SU-DHL-6 (cell line): ENCODE measurements around the gene FOXF1.

Experiments
- H2AFZ ChIP-seq: fragments of 200-600 bp; sonication (generic); 2 replicates; pipeline ENCODE4 v1.6.1; 2014; ENCODE audit warnings: low read depth, mild to moderate bottlenecking, moderate library complexity, mixed read lengths, antibody characterized with exemption, low read length; ENCODE audit not compliant: severe bottlenecking
- H3F3A ChIP-seq: fragments of 200-600 bp; shearing (Covaris generic); 2 replicates; pipeline ENCODE4 v1.6.0; 2016; ENCODE audit warnings: antibody characterized with exemption, mild to moderate bottlenecking; ENCODE audit not compliant: insufficient read depth
- H3K27ac ChIP-seq: fragments of 200-600 bp; sonication (generic); 2 replicates; pipeline ENCODE4 v1.5.1; 2016; ENCODE audit warnings: low read depth, mild to moderate bottlenecking, low read length, moderate library complexity, mixed read lengths
- H3K27me3 ChIP-seq: fragments of 200-600 bp; sonication (generic), shearing (Covaris generic); 2 replicates; pipeline ENCODE4 v1.6.0; 2014; ENCODE audit warnings: mild to moderate bottlenecking, low read length
- H3K36me3 ChIP-seq: fragments of 200-600 bp; sonication (generic); 2 replicates; pipeline ENCODE4 v1.6.1; 2014; ENCODE audit warnings: mild to moderate bottlenecking, low read length, mixed read lengths
- H3K4me2 ChIP-seq: fragments of 300-600, 200-600 bp; shearing (Covaris generic), sonication (generic); 2 replicates; pipeline ENCODE4 v1.6.0; 2014; ENCODE audit warnings: low read length, low read depth, mild to moderate bottlenecking; ENCODE audit not compliant: poor library complexity, severe bottlenecking
- H3K4me3 ChIP-seq: fragments of 200-600 bp; sonication (generic); 2 replicates; pipeline ENCODE4 v1.5.1; 2014; ENCODE audit warnings: antibody characterized with exemption, low read length, mild to moderate bottlenecking, mixed read lengths; ENCODE audit not compliant: insufficient read depth, poor library complexity, severe bottlenecking
- H3K79me2 ChIP-seq: fragments of 200-600 bp; sonication (generic); 2 replicates; pipeline ENCODE4 v1.6.1; 2014; ENCODE audit warnings: mild to moderate bottlenecking, low read length, moderate library complexity; ENCODE audit not compliant: insufficient read depth
- H3K9ac ChIP-seq: fragments of 200-600 bp; sonication (generic); 2 replicates; pipeline ENCODE4 v1.7.0; 2014; ENCODE audit warnings: mild to moderate bottlenecking, low read length
- H3K9me2 ChIP-seq: fragments of 200-600 bp; sonication (generic); replicated peaks from 2 replicates; pipeline ENCODE4 v1.6.1; 2014; ENCODE audit warnings: low read length; ENCODE audit not compliant: insufficient read depth
- H3K9me3 ChIP-seq: fragments of 200-600 bp; sonication (generic); 2 replicates; pipeline ENCODE4 v1.6.1; 2014; ENCODE audit warnings: low read length, mixed read lengths; ENCODE audit not compliant: insufficient read depth
- H4K20me1 ChIP-seq: fragments of 200-600 bp; sonication (generic); 2 replicates; pipeline ENCODE4 v1.6.1; 2014; ENCODE audit warnings: low read depth, mild to moderate bottlenecking, antibody characterized with exemption, low read length, moderate library complexity, mixed read lengths
- EZH2phosphoT487 ChIP-seq: fragments of 200-600 bp; sonication (generic), shearing (Covaris generic); conservative IDR thresholded peaks from 2 replicates; pipeline ENCODE4 v1.6.1; 2018; ENCODE audit warnings: mild to moderate bottlenecking, antibody characterized with exemption, low read length, moderate library complexity, mixed read lengths
- TF ChIP-seq, protein P1 (sequence below): fragments of 200-600 bp; sonication (generic); IDR thresholded peaks from one replicate; pipeline ENCODE4 v1.5.1; 2017; ENCODE audit warnings: antibody characterized with exemption, mild to moderate bottlenecking, low read length, moderate library complexity; ENCODE audit not compliant: insufficient read depth, poor library complexity, severe bottlenecking

The FOXF1 gene

DNA sequence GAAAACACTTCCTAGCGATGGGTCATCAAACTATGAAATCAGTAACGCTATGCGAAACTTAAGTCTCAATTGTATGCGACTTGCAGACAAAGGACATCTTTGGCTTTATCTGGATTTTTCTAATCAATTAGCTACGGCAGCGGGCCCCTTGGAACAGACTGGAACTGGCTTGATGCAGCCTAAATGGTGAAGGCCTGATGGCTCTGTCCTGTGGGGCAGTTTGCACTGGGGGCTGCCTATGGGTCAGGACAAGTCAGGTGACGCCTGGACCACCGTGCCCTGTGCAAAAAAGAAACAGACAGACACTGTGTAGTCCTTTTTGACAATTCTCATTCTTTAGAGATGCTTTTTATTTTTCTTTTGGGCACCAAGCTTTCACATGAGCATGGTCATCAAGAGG lies 22.7 kb downstream of the FOXF1 start:
- Histone ChIP-seq H3K9ac (no peak overlapping the region), H3K36me3 (no peaks in the 10 kb centered on the region), H3K9me3 (no peaks in the 10 kb centered on the region), H4K20me1 (no peaks in the 10 kb centered on the region), H2AFZ (no peak overlapping the region), H3K4me2 (no peak overlapping the region), H3F3A (no peaks in the 10 kb centered on the region), H3K79me2 (no peaks in the 10 kb centered on the region), H3K27me3 (no peaks in the 10 kb centered on the region), H3K9me2 (no peaks in the 10 kb centered on the region), H3K4me3 (no peak overlapping the region), H3K27ac (no peak overlapping the region)
- no peak for TF ChIP-seq EZH2phosphoT487

DNA sequence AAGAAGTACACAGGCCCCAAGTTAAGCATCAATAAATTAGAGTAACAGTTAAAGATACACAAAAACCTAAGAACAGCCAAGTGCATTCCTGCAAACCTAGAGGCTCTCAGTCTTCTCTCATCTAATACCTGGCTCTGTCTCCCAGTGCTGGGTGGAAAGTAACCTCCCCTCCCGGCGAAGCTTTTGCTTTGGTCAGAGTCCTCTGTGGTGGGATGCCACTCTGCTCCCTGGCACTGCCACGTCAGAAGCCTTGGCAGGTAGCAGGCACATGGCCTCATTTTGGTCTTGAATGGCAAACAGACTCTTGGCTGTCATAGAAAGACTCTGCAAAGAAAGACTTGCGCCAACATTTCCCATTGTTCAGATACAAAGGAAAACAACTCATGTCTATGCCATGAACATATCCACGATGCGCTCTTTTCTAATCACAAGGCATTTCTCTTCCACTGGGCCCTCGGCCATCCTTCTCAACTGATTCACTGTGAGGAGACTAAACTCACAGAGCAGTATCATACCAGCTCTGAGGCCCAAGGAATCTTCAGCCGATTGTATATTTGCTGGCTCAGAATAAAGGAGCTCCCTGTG lies 23.5 kb downstream of the FOXF1 start:
- no peaks in the 10 kb centered on the region for H3F3A ChIP-seq
- H3K9me3 ChIP-seq, result no peaks in the 10 kb centered on the region
- no peak overlapping the region for H2AFZ ChIP-seq
- H3K79me2 ChIP-seq, result no peaks in the 10 kb centered on the region
- H3K27ac ChIP-seq, result no peak overlapping the region
- TF ChIP-seq EZH2phosphoT487, result no peak
- TF ChIP-seq, protein P1, sequence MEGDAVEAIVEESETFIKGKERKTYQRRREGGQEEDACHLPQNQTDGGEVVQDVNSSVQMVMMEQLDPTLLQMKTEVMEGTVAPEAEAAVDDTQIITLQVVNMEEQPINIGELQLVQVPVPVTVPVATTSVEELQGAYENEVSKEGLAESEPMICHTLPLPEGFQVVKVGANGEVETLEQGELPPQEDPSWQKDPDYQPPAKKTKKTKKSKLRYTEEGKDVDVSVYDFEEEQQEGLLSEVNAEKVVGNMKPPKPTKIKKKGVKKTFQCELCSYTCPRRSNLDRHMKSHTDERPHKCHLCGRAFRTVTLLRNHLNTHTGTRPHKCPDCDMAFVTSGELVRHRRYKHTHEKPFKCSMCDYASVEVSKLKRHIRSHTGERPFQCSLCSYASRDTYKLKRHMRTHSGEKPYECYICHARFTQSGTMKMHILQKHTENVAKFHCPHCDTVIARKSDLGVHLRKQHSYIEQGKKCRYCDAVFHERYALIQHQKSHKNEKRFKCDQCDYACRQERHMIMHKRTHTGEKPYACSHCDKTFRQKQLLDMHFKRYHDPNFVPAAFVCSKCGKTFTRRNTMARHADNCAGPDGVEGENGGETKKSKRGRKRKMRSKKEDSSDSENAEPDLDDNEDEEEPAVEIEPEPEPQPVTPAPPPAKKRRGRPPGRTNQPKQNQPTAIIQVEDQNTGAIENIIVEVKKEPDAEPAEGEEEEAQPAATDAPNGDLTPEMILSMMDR, result no peak
- H3K4me3 ChIP-seq, result no peak overlapping the region
- H4K20me1 ChIP-seq, result no peaks in the 10 kb centered on the region
- no peaks in the 10 kb centered on the region for H3K36me3 ChIP-seq
- no peak overlapping the region for H3K9ac ChIP-seq
- H3K27me3 ChIP-seq, result no peaks in the 10 kb centered on the region
- H3K9me2 ChIP-seq, result no peaks in the 10 kb centered on the region
- no peak overlapping the region for H3K4me2 ChIP-seq

DNA sequence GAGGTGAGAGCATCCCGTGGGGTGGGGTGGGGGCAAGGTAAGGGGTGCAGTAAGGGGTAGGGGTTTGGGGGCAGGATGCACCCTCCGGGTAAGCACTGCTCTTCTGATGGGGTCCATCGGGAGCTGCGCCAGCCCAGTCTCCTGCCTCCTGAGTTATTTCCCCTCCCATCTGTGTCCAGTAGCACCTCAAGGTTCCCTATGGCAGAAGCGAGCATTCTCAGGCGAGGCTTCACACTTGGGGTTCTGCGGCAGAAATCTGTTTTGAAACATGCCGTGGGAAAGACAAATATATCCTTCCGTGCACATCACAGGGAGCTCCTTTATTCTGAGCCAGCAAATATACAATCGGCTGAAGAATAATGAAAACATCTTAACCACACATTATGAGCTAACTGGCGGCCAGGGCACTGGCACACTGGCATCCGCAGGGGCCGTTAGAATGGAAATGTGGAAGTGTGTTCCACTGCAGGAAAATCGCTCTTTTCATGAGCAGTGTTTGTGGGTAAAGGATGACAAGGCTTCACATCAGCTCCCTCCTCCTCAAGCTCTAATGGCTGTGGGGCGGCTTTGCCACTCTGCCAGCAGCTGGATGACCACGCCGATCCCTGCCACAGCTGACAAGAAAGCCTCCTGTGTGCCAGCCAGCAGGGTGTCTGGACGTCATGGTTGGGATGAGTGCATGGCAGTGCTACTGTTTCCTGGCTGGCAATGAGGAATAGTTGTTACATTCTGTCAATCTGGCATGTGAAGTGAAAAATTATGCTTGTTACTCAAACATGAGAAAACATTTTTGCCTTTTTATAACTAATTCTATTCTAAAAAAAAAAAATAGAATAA lies 24.7 kb downstream of the FOXF1 start:
- Histone ChIP-seq H3K9me3 (no peaks in the 10 kb centered on the region), H4K20me1 (no peaks in the 10 kb centered on the region), H3K79me2 (no peaks in the 10 kb centered on the region), H3K27ac (no peak overlapping the region), H3K36me3 (no peaks in the 10 kb centered on the region), H3K9ac (no peak overlapping the region), H3F3A (no peaks in the 10 kb centered on the region), H3K4me2 (no peak overlapping the region), H3K9me2 (no peaks in the 10 kb centered on the region), H3K27me3 (no peaks in the 10 kb centered on the region), H3K4me3 (no peak overlapping the region), H2AFZ (no peak overlapping the region)
- TF ChIP-seq, protein P1, result no peak
- TF ChIP-seq EZH2phosphoT487, result no peak

DNA sequence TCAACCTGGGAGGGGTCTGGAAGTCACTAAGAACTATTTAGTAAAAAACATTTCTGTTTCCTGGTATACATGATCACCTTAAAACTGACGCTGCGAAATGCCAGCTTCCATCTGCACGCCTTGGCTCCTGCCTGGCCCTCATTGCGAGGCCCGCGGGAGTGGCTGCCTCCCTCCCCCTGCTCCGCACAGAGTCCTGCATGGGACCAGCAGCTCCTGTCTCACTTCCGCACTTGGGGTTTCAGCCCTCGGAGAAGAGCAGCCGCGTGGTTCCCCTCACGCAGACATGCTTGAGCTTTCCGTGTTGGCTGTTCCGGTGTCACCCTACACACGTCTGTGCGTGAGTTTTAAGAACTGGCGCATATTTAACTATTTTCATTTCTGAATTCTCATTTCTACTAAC lies 26.3 kb downstream of the FOXF1 start:
- Histone ChIP-seq H4K20me1 (no peaks in the 10 kb centered on the region), H3K36me3 (no peaks in the 10 kb centered on the region), H3K79me2 (no peaks in the 10 kb centered on the region), H3F3A (no peaks in the 10 kb centered on the region), H3K27ac (no peak overlapping the region), H3K9me2 (no peaks in the 10 kb centered on the region), H3K4me3 (no peak overlapping the region), H3K4me2 (no peak overlapping the region), H2AFZ (no peak overlapping the region), H3K9ac (no peak overlapping the region), H3K9me3 (no peaks in the 10 kb centered on the region), H3K27me3 (no peaks in the 10 kb centered on the region)
- no peak for TF ChIP-seq EZH2phosphoT487
